ENCODE results near the gene ISM1.

ISM1 gene

GRCh38 chr20:13348311-13349234 is 127.5 kb downstream of the ISM1 start:
- Histone ChIP-seq H4K20me1 (ENCODE audit: insufficient read depth, low read length) (no peaks in the 10 kb centered on the region), H3K27ac (ENCODE audit: low read length) (no peak overlapping the region), H3K4me3 (ENCODE audit: low read depth in 1 of 2, low read length in 2 of 2) (no peak overlapping the region), H3K9me3 (ENCODE audit: insufficient read depth, low read length, severe bottlenecking) (no peaks in the 10 kb centered on the region), H3K36me3 (ENCODE audit: insufficient read depth, low read length) (no peaks in the 10 kb centered on the region; the same call in 1 of the 2 replicates), H3K4me1 (ENCODE audit: insufficient read depth, low read length) (peaks cover 6% of the 10 kb centered on the region), H2AFZ (ENCODE audit: low read depth, low read length) (no peak overlapping the region), H3K4me2 (ENCODE audit: insufficient read depth, low read length) (no peak overlapping the region), H3K27me3 (ENCODE audit: insufficient read depth, low read length, poor library complexity) (no peaks in the 10 kb centered on the region), H3K79me2 (ENCODE audit: insufficient read depth, low read length) (no peaks in the 10 kb centered on the region), H3K9ac (ENCODE audit: low read depth, low read length) (no peak overlapping the region)
- ATAC-seq (ENCODE audit: insufficient read depth, low read depth) (no peak), DNase-seq (no peak)
- no peak for TF ChIP-seq CTCF (IDR thresholded peaks at IDR 0.05; ENCODE audit: borderline replicate concordance, extremely low read depth, low read length, poor library complexity, severe bottlenecking)
- TF ChIP-seq EZH2 (IDR thresholded peaks at IDR 0.05; ENCODE audit: borderline replicate concordance, low read depth, low read length, severe bottlenecking) = no peak

GRCh38 chr20:13349235-13349604 is 128.1 kb downstream of the ISM1 start:
- no peaks in the 10 kb centered on the region for H3K4me1 ChIP-seq (ENCODE audit: insufficient read depth, low read length)
- no peak for DNase-seq
- H4K20me1 ChIP-seq (ENCODE audit: insufficient read depth, low read length) = no peaks in the 10 kb centered on the region
- H3K79me2 ChIP-seq (ENCODE audit: insufficient read depth, low read length) = no peaks in the 10 kb centered on the region
- no peak for ATAC-seq (ENCODE audit: insufficient read depth, low read depth)
- no peaks in the 10 kb centered on the region for H3K9me3 ChIP-seq (ENCODE audit: insufficient read depth, low read length, severe bottlenecking)
- no peak for TF ChIP-seq EZH2 (IDR thresholded peaks at IDR 0.05; ENCODE audit: borderline replicate concordance, low read depth, low read length, severe bottlenecking)
- no peak overlapping the region for H2AFZ ChIP-seq (ENCODE audit: low read depth, low read length)
- no peak overlapping the region for H3K4me3 ChIP-seq (ENCODE audit: low read depth in 1 of 2, low read length in 2 of 2)
- H3K36me3 ChIP-seq (ENCODE audit: insufficient read depth, low read length) = no peaks in the 10 kb centered on the region; the same call in 1 of the 2 replicates
- no peak overlapping the region for H3K4me2 ChIP-seq (ENCODE audit: insufficient read depth, low read length)
- no peak overlapping the region for H3K9ac ChIP-seq (ENCODE audit: low read depth, low read length)
- H3K27me3 ChIP-seq (ENCODE audit: insufficient read depth, low read length, poor library complexity) = no peaks in the 10 kb centered on the region
- no peak overlapping the region for H3K27ac ChIP-seq (ENCODE audit: low read length)
